Measurements from ENCODE around the gene ADARB2.

GRCh38 chr10:1369665-1370064 is 367.7 kb downstream of the ADARB2 start:
- TF ChIP-seq RFX5 (IDR thresholded peaks at IDR 0.05; ENCODE audit: low read length) (no peak), ELF1 (IDR thresholded peaks at IDR 0.05) (no peak), MAX (IDR thresholded peaks at IDR 0.05; ENCODE audit: low read depth) (no peak), FOXM1 (IDR thresholded peaks at IDR 0.05; ENCODE audit: low read depth) (no peak), CTCF (IDR thresholded peaks at IDR 0.05) (no peak), POLR2AphosphoS5 (IDR thresholded peaks at IDR 0.05; ENCODE audit: low read depth, low read length) (no peak), USF1 (IDR thresholded peaks at IDR 0.05; ENCODE audit: borderline replicate concordance, low read depth) (no peak), TAF1 (IDR thresholded peaks at IDR 0.05; ENCODE audit: borderline replicate concordance, low read depth, low read length) (no peak), RXRA (IDR thresholded peaks at IDR 0.05; ENCODE audit: borderline replicate concordance, low read depth) (no peak), EZH2phosphoT487 (IDR thresholded peaks at IDR 0.05; ENCODE audit: borderline replicate concordance, low read depth) (no peak), RCOR1 (IDR thresholded peaks at IDR 0.05; ENCODE audit: low read length) (no peak), REST (IDR thresholded peaks at IDR 0.05; ENCODE audit: low read depth, low read length) (no peak)
